Measurements from ENCODE around the gene NDUFB8. TPM values are rescaled to one million over a fixed set of nuclear protein-coding genes. Genes with fewer than 3 reads are reported as not detected.

The NDUFB8 gene
- total and polyA plus RNA-seq, 2 of the 4 experiments (the other 2 are of a cell fraction): 99.1 to 265 TPM

GRCh38 chr10:100502926-100503494 lies 26.7 kb downstream of the NDUFB8 start:
- H3K27me3 ChIP-seq (ENCODE audit: control insufficient read depth, insufficient read depth, low read length): no peaks in the 10 kb centered on the region
- no peak overlapping the region for H3K4me3 ChIP-seq (ENCODE audit: insufficient read depth, low read depth, low read length)
- H3K14ac ChIP-seq (replicated peaks; ENCODE audit: low read depth, low read length): no peak overlapping the region
- intact Hi-C loops (cut with micrococcal nuclease): loop anchor here (10.0 kb wide), 1 partner anchor 198 kb away; no protein-coding TSS in a partner anchor
- no peak for ATAC-seq (ENCODE audit: low read depth)
- in situ Hi-C loops (cut with MboI; ENCODE audit: low sequenced_read_pairs): no loop called here
- H2AK9ac ChIP-seq (replicated peaks; ENCODE audit: low read depth, low read length, poor library complexity): no peak overlapping the region
- no peaks in the 10 kb centered on the region for H3K9me3 ChIP-seq (ENCODE audit: control insufficient read depth, insufficient read depth, low read length)
- peaks cover 1% of the 10 kb centered on the region; the same call in 1 of the 2 replicates for H3K4me1 ChIP-seq (ENCODE audit: control insufficient read depth, insufficient read depth, low read length)
- H3K36me3 ChIP-seq (ENCODE audit: control insufficient read depth, insufficient read depth, low read length): peaks cover 14% of the 10 kb centered on the region
- H4K20me1 ChIP-seq (ENCODE audit: insufficient read depth, low read length): no peaks in the 10 kb centered on the region
- H3K18ac ChIP-seq (ENCODE audit: low read depth, low read length): no peak overlapping the region
- no peak for TF ChIP-seq FOS (IDR thresholded peaks at IDR 0.05; ENCODE audit: low read depth, low read length)
- no peak for TF ChIP-seq BHLHE40 (IDR thresholded peaks at IDR 0.05; ENCODE audit: low read depth, low read length)
- TF ChIP-seq ELK1 (IDR thresholded peaks at IDR 0.05; ENCODE audit: borderline replicate concordance, low read depth, low read length): no peak
- no peak for TF ChIP-seq POLR2A (IDR thresholded peaks at IDR 0.05; ENCODE audit: low read depth, low read length)
- no peak for TF ChIP-seq SMC3 (IDR thresholded peaks at IDR 0.05; ENCODE audit: low read depth, low read length)
- no peak for TF ChIP-seq RFX5 (IDR thresholded peaks at IDR 0.05; ENCODE audit: low read depth, low read length)
- no peak for TF ChIP-seq RAD21 (IDR thresholded peaks at IDR 0.05; ENCODE audit: low read length)
- no peak for TF ChIP-seq RCOR1 (IDR thresholded peaks at IDR 0.05; ENCODE audit: insufficient replicate concordance, low read length)
- no peak for TF ChIP-seq MXI1 (IDR thresholded peaks at IDR 0.05; ENCODE audit: borderline replicate concordance, low read depth, low read length)
- no peak for TF ChIP-seq NFE2L2 (IDR thresholded peaks at IDR 0.05; ENCODE audit: low read depth, low read length)
- TF ChIP-seq CHD1 (IDR thresholded peaks at IDR 0.05; ENCODE audit: low read depth, low read length): no peak
- TF ChIP-seq MAZ (IDR thresholded peaks at IDR 0.05; ENCODE audit: borderline replicate concordance, low read depth, low read length): no peak
- no peak for TF ChIP-seq CTCF (conservative IDR thresholded peaks at IDR 0.05; ENCODE audit: low read depth, low read length)
- TF ChIP-seq USF2 (IDR thresholded peaks at IDR 0.05; ENCODE audit: low read depth, low read length): no peak
- H3K4ac ChIP-seq (ENCODE audit: low read depth, low read length): no peak overlapping the region
- H2BK20ac ChIP-seq (ENCODE audit: low read depth, low read length): no peak overlapping the region
- dilution Hi-C loops (cut with HindIII; ENCODE audit: low sequenced_read_pairs, unreplicated experiment): no loop called here
- BruUV-seq (replicated peaks): no TSS peak
- no peak overlapping the region for H4K5ac ChIP-seq (ENCODE audit: low read depth, low read length)
- H3K56ac ChIP-seq (ENCODE audit: extremely low read depth, insufficient read depth, low read length): no peak overlapping the region
- no peak overlapping the region for H2AFZ ChIP-seq (replicated peaks; ENCODE audit: low read length, poor library complexity)
- WGBS, 2 experiments (ENCODE audit: extremely low coverage in 2 of 2, insufficient read length in 1 of 2): no CpG with 5 or more reads among the region's 1 CpG
- ChIA-PET POLR2A (ENCODE audit: unreplicated experiment) (no interaction called here), CTCF (no interaction called here)
- no peak overlapping the region for H4K91ac ChIP-seq (ENCODE audit: insufficient read depth, low read depth, low read length)
- H2BK120ac ChIP-seq (ENCODE audit: low read depth, low read length): no peak overlapping the region
- no peak overlapping the region for H3K23ac ChIP-seq (ENCODE audit: low read depth, low read length)
- H2BK15ac ChIP-seq (ENCODE audit: low read depth, low read length): no peak overlapping the region
- DNase-seq: no peak
- H4K8ac ChIP-seq (ENCODE audit: low read depth in 2 of 2, low read length in 2 of 2): no peak overlapping the region
- H3K9me1 ChIP-seq (ENCODE audit: insufficient read depth, low read length): peaks cover 5% of the 10 kb centered on the region; the same call in 1 of the 2 replicates
- H3K27ac ChIP-seq (ENCODE audit: insufficient read depth, low read length): no peak overlapping the region
- H2AK5ac ChIP-seq (ENCODE audit: low read depth, low read length): no peak overlapping the region
- H3K79me1 ChIP-seq (ENCODE audit: low read depth in 1 of 2, low read length in 2 of 2): no peaks in the 10 kb centered on the region
- H3K4me2 ChIP-seq (ENCODE audit: low read depth, low read length): no peak overlapping the region
- no peak overlapping the region for H2BK5ac ChIP-seq (ENCODE audit: low read depth, low read length, poor library complexity, severe bottlenecking)
- no peak overlapping the region for H3K9ac ChIP-seq (ENCODE audit: low read depth, low read length)

All from IMR-90 (cell line).